C4-2B (cell line): ENCODE results near the gene TWIST2.

ENCODE experiments used
- H3K27ac ChIP-seq: fragments of 450-650 bp; 2 replicates; pipeline ENCODE4 v1.5.1; 2017
- ZFX ChIP-seq: fragments of 450-650 bp; IDR thresholded peaks from 2 replicates; pipeline ENCODE4 v1.6.1; 2017
- TF ChIP-seq, protein P1 (sequence below): fragments of 450-650 bp; conservative IDR thresholded peaks from 2 replicates; pipeline ENCODE4 v1.5.1; 2017; ENCODE audit warnings: mild to moderate bottlenecking

The TWIST2 gene

DNA sequence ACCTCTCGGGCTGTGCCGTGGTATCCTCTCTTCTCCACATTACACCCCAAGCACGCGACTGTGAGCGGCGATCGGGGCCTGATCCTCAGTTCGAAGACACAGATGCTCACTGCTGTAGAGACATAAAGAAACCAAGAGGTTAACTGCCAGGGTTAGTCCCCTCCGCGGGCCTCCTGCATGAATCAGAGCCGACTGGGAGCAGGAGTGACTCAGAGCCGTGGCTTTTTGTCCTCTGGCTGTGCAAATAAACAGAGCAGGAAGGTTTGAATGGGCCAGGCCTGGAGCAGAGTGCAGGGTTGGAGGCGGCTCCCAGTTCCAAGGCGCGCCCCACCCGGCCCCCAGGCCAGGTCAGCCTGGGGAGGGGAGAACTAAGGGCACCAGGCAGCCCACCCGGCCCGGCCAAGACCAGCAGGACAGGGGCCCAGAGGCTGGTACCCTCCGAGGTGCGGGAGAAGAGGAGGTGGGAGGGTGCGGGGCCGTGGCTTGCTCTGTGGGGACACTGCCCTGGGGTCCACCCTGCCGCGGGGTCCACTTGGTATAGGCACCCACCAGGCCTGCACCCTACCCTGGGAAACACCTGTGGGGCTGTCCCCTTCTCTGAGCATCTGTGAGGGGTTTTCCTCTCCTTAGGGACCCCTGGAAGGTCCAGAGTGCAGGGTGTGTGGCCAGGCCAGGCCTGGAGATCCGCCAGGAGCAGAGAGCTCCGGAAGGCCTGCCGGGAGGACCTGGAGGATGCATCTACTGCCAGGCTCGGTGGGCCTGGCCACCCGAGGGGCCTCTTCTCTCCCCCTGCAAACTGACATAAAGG is 16.5 kb downstream of the TWIST2 start:
- TF ChIP-seq ZFX = no peak
- TF ChIP-seq, protein P1, sequence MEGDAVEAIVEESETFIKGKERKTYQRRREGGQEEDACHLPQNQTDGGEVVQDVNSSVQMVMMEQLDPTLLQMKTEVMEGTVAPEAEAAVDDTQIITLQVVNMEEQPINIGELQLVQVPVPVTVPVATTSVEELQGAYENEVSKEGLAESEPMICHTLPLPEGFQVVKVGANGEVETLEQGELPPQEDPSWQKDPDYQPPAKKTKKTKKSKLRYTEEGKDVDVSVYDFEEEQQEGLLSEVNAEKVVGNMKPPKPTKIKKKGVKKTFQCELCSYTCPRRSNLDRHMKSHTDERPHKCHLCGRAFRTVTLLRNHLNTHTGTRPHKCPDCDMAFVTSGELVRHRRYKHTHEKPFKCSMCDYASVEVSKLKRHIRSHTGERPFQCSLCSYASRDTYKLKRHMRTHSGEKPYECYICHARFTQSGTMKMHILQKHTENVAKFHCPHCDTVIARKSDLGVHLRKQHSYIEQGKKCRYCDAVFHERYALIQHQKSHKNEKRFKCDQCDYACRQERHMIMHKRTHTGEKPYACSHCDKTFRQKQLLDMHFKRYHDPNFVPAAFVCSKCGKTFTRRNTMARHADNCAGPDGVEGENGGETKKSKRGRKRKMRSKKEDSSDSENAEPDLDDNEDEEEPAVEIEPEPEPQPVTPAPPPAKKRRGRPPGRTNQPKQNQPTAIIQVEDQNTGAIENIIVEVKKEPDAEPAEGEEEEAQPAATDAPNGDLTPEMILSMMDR = no peak

DNA sequence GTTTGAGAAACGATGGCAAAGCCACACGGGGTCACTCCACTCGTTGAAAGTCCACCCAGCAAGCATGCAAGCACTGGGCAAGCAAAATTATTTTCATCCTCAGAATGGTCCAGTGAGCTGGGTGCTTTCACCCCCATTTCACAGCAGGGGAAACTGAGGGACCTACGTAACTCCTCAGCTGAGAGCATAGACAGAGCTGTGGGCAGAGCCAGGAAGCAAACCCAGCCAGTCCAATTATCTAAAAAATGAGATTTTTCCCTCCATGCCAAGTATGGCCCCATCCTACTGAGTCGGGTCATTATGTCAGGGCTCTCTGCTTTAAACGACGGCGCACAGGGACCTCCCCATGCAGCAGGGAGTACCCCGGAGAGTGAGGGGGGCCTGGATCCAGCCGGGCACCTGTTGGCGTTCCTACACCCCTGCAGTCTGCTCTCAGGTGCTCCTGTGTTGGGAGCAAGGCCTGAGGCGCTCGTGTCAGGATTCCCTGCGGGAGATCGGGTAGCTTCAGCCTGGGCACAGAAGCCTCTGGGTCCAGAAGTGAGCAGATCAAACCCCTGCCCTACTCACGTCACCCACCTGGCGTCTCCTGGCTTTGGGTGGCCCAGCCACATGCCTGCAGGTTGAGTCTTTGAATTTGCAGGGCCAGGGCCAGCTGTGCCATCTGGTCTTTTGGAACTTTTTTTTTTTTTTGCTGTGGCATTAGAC is 17.3 kb downstream of the TWIST2 start:
- TF ChIP-seq, protein P1 = no peak
- H3K27ac ChIP-seq = peak overlapping the region; percentile 26; the same call in 1 of the 2 replicates

More for the DNA sequence above, 16.5 kb downstream of the TWIST2 start:
- H3K27ac ChIP-seq = peak overlapping the region; percentile 26; the same call in 1 of the 2 replicates

DNA sequence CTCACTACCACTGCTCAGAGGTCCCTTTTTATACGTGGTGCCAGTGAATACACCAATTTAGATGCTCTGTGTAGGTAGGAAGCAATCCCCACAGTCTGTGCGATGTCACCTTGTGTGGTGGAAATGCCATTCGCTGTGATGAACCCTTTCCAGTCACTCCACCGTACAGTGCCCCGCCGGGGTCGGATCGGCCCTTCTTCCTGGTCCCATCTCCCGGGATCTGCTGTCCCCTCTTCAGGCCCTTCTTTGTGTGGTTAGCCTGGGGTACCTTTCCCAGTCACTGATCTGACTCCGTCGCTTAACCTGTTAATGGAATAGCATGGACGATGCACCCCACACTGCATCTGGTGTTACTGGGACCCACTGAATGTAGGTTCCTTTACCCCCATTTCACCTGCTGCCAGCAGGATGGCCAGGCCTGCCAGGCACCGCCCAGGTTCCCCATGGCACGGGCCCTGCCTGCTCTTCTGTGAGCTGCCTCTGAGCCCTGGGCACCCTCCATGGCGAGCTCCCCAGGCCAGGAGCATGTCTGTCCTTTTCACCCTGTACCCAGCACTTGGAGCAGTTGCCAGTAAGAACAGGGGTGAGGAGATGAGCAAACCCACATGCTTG is 18.0 kb downstream of the TWIST2 start:
- TF ChIP-seq, protein P1 = no peak
- no peak for TF ChIP-seq ZFX
- no peak overlapping the region for H3K27ac ChIP-seq

DNA sequence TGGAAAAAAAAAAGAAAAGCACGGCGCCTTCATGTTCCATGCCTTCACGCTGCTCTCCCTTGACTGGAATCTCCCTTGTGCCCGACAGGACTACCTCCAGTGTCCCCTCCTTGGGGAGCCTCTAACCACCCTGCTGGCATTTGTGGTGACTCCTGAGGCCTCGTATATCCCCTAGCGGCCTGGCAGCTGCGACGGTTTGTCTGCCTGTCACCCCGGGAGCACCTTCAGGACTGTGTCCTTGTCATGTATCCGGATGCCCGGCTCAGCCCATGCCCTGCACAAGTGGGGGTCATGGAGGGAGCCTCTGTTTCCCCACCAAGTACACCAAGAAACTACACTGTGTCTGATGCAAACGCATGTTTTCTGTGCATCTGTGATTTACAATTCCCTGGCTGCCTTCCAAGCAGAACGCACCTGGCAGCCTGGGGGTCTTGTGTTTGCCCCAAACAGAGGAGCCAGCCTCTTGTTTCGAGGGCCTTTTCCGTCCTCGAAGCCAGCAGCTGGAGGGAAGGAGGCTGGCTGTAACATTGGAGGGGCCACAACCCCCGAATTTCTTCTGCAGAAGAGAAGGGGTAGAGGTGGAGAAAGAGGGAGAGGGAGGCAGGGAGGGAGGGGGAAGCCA is 18.9 kb downstream of the TWIST2 start:
- TF ChIP-seq, protein P1 = no peak
- no peak for TF ChIP-seq ZFX
- H3K27ac ChIP-seq = no peak overlapping the region

DNA sequence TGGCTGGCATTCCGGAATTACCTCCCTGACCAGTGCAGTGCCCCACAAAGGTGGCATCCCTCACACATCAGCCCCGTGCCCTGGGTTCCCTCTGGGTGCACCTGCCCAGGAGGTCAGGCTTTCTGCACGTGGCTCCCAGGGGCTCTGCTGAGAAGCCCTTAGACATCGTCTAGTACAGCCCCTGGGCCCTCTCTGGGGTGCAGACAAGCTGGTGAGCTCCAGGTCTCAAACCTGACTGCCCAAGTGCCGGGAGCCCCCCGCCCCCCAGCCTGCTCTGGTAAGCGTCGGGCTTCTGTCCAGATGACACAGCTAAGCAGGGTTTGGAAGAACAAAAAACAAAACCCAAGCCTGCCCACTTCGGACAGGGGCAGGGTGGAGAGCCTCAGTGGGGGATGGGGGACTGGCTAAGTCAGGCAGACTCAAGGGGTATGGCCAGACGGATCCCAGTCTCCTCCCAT is 20.2 kb downstream of the TWIST2 start:
- TF ChIP-seq, protein P1 = no peak
- TF ChIP-seq ZFX = no peak
- no peak overlapping the region for H3K27ac ChIP-seq

DNA sequence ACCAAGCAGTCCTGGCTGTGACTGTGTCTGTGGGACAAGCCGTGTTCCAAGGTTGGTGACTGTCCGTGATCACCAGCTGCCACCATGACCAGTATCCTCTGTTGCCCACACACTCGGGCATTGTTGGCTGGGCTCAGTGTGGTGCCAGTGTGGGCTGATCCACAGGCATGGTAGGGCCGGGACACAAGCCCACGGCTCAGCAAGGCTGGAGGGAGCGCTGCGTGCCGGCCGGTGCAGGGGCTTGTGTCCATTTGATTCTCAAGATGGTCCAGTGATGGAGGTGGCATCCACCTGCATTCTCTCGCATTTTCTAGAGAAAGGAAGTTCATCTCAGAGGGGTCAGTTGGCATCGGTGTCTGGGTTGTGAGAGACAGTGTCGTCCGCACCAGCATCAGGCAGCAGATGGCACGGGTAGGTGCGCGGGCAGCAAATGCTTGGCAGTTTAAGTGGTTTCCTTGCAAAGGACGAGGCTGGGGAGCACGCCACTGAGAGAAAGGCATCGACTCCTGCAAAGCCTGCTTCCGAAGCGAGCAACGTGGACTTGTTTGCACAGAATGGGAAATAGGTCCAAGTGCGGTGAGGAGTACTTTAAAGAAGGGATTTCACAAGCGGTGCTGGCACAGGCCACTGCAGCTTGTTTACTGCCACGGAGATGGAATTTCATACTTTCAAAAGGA is 20.9 kb downstream of the TWIST2 start:
- TF ChIP-seq, protein P1 = no peak
- no peak for TF ChIP-seq ZFX
- H3K27ac ChIP-seq = no peak overlapping the region
